SKM-1 (cell line): ENCODE measurements around the gene WWOX.

ENCODE experiments used
- DNase-seq: peaks from one replicate; lab custom pipeline; 2025; ENCODE audit not compliant: unreplicated experiment; lab: John Stamatoyannopoulos, UW

WWOX gene

GRCh38 chr16:78812582-78812981 lies 713.1 kb downstream of the WWOX start:
- DNase-seq = no peak

- no peak for DNase-seq
Observed at GRCh38 chr16:78813661-78814311, 714.3 kb downstream of the WWOX start.

- DNase-seq = no peak
Observed at GRCh38 chr16:78815713-78816112, 716.3 kb downstream of the WWOX start.

GRCh38 chr16:78816499-78817195 lies 717.2 kb downstream of the WWOX start:
- no peak for DNase-seq

- DNase-seq = no peak
Observed at GRCh38 chr16:78817200-78817739, 717.8 kb downstream of the WWOX start.

- no peak for DNase-seq
Observed at GRCh38 chr16:78821335-78821734, 721.9 kb downstream of the WWOX start.

GRCh38 chr16:78822509-78822908 lies 723.1 kb downstream of the WWOX start:
- DNase-seq = no peak

- DNase-seq = no peak
Observed at GRCh38 chr16:78823027-78823426, 723.6 kb downstream of the WWOX start.

- no peak for DNase-seq
Observed at GRCh38 chr16:78829280-78829679, 729.8 kb downstream of the WWOX start.

- DNase-seq = no peak
Observed at GRCh38 chr16:78830599-78830998, 731.1 kb downstream of the WWOX start.

GRCh38 chr16:78832100-78832499 lies 732.6 kb downstream of the WWOX start:
- no peak for DNase-seq

GRCh38 chr16:78836802-78837491 lies 737.5 kb downstream of the WWOX start:
- DNase-seq = no peak

- DNase-seq = no peak
Observed at GRCh38 chr16:78837706-78838105, 738.3 kb downstream of the WWOX start.

- no peak for DNase-seq
Observed at GRCh38 chr16:78838276-78838675, 738.8 kb downstream of the WWOX start.

- no peak for DNase-seq
Observed at GRCh38 chr16:78842950-78843349, 743.5 kb downstream of the WWOX start.

GRCh38 chr16:78843978-78844377 lies 744.5 kb downstream of the WWOX start:
- no peak for DNase-seq

- no peak for DNase-seq
Observed at GRCh38 chr16:78844682-78845081, 745.2 kb downstream of the WWOX start.

- no peak for DNase-seq
Observed at GRCh38 chr16:78851266-78851665, 751.8 kb downstream of the WWOX start.

- no peak for DNase-seq
Observed at GRCh38 chr16:78852081-78852635, 752.7 kb downstream of the WWOX start.

GRCh38 chr16:78862022-78862421 lies 762.6 kb downstream of the WWOX start:
- DNase-seq = no peak

- no peak for DNase-seq
Observed at GRCh38 chr16:78866521-78866920, 767.1 kb downstream of the WWOX start.

GRCh38 chr16:78869492-78869891 lies 770.0 kb downstream of the WWOX start:
- DNase-seq = no peak
